Keratinocyte (primary cell): ENCODE results near the gene OSMR.

Source experiments
- CTCF ChIP-seq, 3 experiments: IDR thresholded peaks in 1 of 3; conservative IDR thresholded peaks in 1 of 3; optimal IDR thresholded peaks in 1 of 3; 2 replicates in 2 of 3; 3 replicates in 1 of 3; pipeline versions ENCODE3 to v1.5.1; 2011; ENCODE audit warnings: low read length in 3 of 3, mild to moderate bottlenecking in 3 of 3, moderate library complexity in 2 of 3, control low read depth in 1 of 3, inconsistent platforms in 1 of 3; ENCODE audit not compliant: insufficient read depth in 2 of 3; ENCODE audit errors: extremely low read depth in 1 of 3
- EZH2 ChIP-seq: IDR thresholded peaks from one replicate; pipeline ENCODE4 v1.6.1; 2012; ENCODE audit warnings: inconsistent platforms, mild to moderate bottlenecking, low read length, moderate library complexity

GRCh38 chr5:38837416-38837815 lies 8.4 kb upstream of the OSMR start:
- TF ChIP-seq EZH2 (no peak), CTCF (optimal IDR thresholded peaks at IDR 0.05 in 1 of 3, IDR thresholded peaks at IDR 0.05 in 1 of 3, conservative IDR thresholded peaks at IDR 0.05 in 1 of 3; ENCODE audit: extremely low read depth in 1 of 3, insufficient read depth in 2 of 3, low read length in 3 of 3) (no peak)
